Regular cardiac myocyte (primary cell): Measurements from ENCODE around the gene OR52D1. TPM values are rescaled to one million over a fixed set of nuclear protein-coding genes. Genes with fewer than 3 reads are reported as not detected.

Experiments
- total RNA-seq: library from RNA; depleted of rRNA; stranded (reverse); fragments of >200 nt; gene quantifications from 2 replicates; pipeline ENCODE4 v1.2.3, GENCODE V29; 2014

OR52D1 gene
- total RNA-seq: not detected in 2 replicates

DNA sequence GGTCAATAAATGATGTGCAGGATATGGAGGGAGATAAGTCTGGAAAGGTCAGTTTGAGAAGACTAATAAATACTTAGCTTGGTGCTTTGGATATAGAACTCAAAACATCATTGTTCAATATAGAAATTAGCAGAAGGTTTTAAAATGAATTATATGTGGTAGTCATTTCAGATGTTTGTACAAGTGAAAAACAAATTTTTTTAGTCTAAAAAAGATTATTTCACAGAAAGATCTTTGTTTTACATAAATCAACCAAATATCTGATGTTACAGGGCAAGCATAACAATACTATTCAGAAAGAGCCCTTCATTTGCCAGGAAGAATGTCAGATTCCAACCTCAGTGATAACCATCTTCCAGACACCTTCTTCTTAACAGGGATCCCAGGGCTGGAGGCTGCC lies at the start of gene OR52D1:
Gene OR52D1 (plus strand): TSS at position 301 of the 400 bp plus-strand sequence. CDS start 22 bp downstream, at position 323.

DNA sequence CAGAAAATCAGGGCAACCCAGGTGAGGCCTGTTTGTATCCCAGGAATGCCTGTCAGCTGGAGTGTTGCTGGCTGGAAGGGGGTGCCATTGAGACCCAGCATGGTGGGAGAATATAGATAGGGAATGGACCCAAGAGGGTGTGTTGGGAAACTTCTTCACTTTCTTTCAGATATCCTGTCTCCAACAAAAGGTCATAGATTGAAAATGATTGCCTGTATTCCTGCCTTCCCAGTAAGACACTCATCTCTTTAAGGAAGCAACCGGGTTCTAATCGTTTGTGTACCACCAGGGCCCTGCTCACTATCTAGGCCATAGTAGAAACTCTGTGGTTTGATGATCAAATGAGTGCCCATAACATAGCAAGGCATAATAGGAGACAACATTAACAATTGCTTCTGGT lies 47.1 kb upstream of the OR52D1 start, which contains the start of gene OR51I1:
Gene OR51I1 (minus strand): TSS at position 101 of the 400 bp plus-strand sequence. CDS start 0 bp downstream, at position 101.

DNA sequence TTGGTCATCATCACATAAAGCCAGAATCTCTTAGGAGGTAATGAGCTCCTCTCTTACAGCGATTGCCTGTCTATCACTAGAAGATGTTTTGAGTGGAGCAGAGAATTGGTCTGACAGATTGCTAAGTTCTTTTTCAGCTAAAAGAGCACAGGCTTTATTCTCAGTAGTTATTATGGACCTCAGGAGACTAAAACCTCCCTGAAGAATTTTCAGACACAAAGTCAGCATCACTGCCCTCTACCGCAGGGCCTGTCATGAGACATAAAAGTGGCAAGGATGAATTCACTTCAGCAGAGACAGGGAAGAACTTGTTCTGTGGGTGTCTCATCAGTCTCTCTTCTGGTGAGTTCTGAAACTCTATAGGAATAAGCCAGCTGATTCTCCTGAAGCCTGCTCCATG lies 39.5 kb upstream of the OR52D1 start, which contains the start of gene OR51I2:
Gene OR51I2 (plus strand): TSS at position 301 of the 400 bp plus-strand sequence. CDS start 4,166 bp downstream, outside the sequence.

DNA sequence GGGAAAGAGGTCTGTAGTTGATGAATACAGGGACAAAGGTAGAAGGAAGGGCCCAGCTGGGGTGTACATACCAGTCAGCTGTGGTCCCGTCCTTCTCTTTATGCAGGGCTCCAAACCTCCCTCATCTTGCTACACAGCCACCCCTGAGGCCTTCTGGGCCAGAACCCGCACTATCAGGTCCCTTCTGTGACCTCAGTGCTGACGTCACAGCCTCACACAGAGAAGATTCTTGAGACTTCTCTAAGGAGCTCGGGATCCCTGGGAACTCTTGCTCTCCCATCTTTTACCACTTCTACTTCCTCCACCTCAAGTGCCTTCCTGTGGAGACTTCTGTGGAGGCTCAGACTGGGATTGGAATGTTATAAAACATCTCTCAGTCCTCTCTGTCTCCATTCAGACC lies 21.3 kb downstream of the OR52D1 start, which contains the start of gene UBQLN3:
Gene UBQLN3 (minus strand): TSS at position 155 of the 400 bp plus-strand sequence. CDS start 399 bp downstream, outside the sequence.

DNA sequence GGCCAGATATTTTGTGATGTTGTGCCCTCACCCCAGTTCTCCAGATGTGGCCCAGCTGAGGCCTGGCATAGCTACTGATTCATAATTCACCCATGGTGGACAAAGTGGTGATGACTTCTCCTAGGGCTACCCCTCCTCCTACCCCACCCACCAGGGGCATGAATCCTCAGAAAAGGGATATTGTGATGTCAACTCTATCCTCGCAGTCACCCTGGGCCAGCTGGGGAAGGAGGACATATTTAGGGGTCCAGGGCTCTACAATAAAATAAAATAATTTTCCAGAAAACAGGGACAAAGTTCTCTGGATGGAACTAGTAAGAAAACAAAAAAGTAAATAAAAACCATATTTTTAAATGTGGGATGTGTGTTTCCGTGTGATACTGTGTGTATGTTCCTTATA lies 28.1 kb downstream of the OR52D1 start, which contains the start of gene UBQLNL:
Gene UBQLNL (minus strand): TSS at position 101 of the 400 bp plus-strand sequence. CDS start 258 bp downstream, outside the sequence.

Other genes with a start within 250 kb of the OR52D1 start
- not detected in 2 replicates for gene HBG1, start 238.8 kb upstream of the OR52D1 start, total RNA-seq
- gene HBG2, start 233.9 kb upstream of the OR52D1 start, total RNA-seq: not detected in 2 replicates
- gene HBE1, start 218.7 kb upstream of the OR52D1 start, total RNA-seq: not detected in 2 replicates
- not detected in 2 replicates for gene OR51B4, start 186.7 kb upstream of the OR52D1 start, total RNA-seq
- 0.28 TPM in 1 of 2 replicates, not detected in the other for gene OR51B2, start 164.4 kb upstream of the OR52D1 start, total RNA-seq
- 0.28 TPM in 1 of 2 replicates, not detected in the other for gene OR51B5, start 145.2 kb upstream of the OR52D1 start, total RNA-seq
- not detected in 2 replicates for gene OR51B6, start 137.2 kb upstream of the OR52D1 start, total RNA-seq
- not detected in 2 replicates for gene OR51M1, start 104.9 kb upstream of the OR52D1 start, total RNA-seq
- not detected in 2 replicates for gene OR51Q1, start 66.6 kb upstream of the OR52D1 start, total RNA-seq
- 0.28 TPM in 1 of 2 replicates, not detected in the other for gene OR51I1, start 47.2 kb upstream of the OR52D1 start, total RNA-seq
- gene OR51I2, start 39.4 kb upstream of the OR52D1 start, total RNA-seq: not detected in 2 replicates
- not detected in 2 replicates for gene UBQLN3, start 21.3 kb downstream of the OR52D1 start, total RNA-seq
- gene UBQLNL, start 28.0 kb downstream of the OR52D1 start, total RNA-seq: under 0.01 TPM in 1 of 2 replicates, not detected in the other
- 0.19 and 0.56 TPM in 2 replicates for gene OR52H1, start 59.9 kb downstream of the OR52D1 start, total RNA-seq
- not detected in 2 replicates for gene OR52B6, start 92.2 kb downstream of the OR52D1 start, total RNA-seq
- 2.8 and 5.2 TPM in 2 replicates for gene TRIM6, start 108.0 kb downstream of the OR52D1 start, total RNA-seq
- gene TRIM34, start 136.3 kb downstream of the OR52D1 start, total RNA-seq: 8.6 and 13.2 TPM in 2 replicates
- gene TRIM5, start 196.4 kb downstream of the OR52D1 start, total RNA-seq: 42.2 and 49.3 TPM in 2 replicates
- 68.2 and 177 TPM in 2 replicates for gene TRIM22, start 201.1 kb downstream of the OR52D1 start, total RNA-seq
- not detected in 2 replicates for gene OR56B1, start 247.8 kb downstream of the OR52D1 start, total RNA-seq